PFSK-1 (cell line): ENCODE results near the gene NDUFV3.

ENCODE experiments used
- POLR2AphosphoS5 ChIP-seq: IDR thresholded peaks from 2 replicates; pipeline ENCODE4 v1.6.1; 2012; ENCODE audit warnings: low read depth, mild to moderate bottlenecking, control low read depth, low read length, moderate library complexity
- TAF1 ChIP-seq: IDR thresholded peaks from 2 replicates; pipeline ENCODE4 v1.6.1; 2012; ENCODE audit warnings: low read length, control low read depth, borderline replicate concordance; ENCODE audit not compliant: insufficient read depth

GRCh38 chr21:42939582-42940413 is 46.7 kb downstream of the NDUFV3 start:
- TF ChIP-seq POLR2AphosphoS5: no peak
- TF ChIP-seq TAF1: no peak
